ENCODE results near the gene ACACA. TPM values are rescaled to one million over a fixed set of nuclear protein-coding genes. Genes with fewer than 3 reads are reported as not detected.

The ACACA gene
- total and polyA plus RNA-seq, 12 donors: 18.2 to 112 (median 70.4) TPM

DNA sequence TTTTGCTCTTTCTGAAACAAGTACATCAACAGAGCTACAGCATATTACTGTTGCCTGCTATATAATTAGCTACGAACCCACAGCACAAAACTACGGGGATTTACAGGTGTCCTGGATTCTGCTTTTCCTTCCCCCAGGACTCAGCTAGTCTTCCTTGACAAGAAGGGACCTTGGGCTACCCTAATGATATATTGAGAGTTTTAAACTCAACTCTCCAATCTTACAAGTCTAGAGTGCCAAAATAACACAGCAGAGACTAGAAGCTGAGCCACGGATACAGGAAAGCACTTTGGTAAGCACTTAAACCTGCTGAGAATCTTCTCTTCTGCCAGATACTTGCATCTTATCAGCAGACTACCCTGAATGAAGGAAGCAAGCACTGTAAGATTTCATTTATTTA lies 192.2 kb downstream of the ACACA start:
- no peaks in the 10 kb centered on the region for H3K9me3 ChIP-seq (replicated peaks in 1 of 3)
- H3K27me3 ChIP-seq: no peaks in the 10 kb centered on the region
- H3K36me3 ChIP-seq (replicated peaks in 1 of 2): no peaks in the 10 kb centered on the region
- H3K4me1 ChIP-seq (replicated peaks in 1 of 2): no peaks in the 10 kb centered on the region
- 88 to 95% (median 91%) methylated on average over 3 of the region's 3 CpGs for WGBS, 4 donors
- intact Hi-C loops (cut with DNase I): no loop called here
- no peak for DNase-seq
- H3K4me3 ChIP-seq: no peak overlapping the region
- no peak for TF ChIP-seq POLR2A (IDR thresholded peaks at IDR 0.05)
- TF ChIP-seq, protein P1, sequence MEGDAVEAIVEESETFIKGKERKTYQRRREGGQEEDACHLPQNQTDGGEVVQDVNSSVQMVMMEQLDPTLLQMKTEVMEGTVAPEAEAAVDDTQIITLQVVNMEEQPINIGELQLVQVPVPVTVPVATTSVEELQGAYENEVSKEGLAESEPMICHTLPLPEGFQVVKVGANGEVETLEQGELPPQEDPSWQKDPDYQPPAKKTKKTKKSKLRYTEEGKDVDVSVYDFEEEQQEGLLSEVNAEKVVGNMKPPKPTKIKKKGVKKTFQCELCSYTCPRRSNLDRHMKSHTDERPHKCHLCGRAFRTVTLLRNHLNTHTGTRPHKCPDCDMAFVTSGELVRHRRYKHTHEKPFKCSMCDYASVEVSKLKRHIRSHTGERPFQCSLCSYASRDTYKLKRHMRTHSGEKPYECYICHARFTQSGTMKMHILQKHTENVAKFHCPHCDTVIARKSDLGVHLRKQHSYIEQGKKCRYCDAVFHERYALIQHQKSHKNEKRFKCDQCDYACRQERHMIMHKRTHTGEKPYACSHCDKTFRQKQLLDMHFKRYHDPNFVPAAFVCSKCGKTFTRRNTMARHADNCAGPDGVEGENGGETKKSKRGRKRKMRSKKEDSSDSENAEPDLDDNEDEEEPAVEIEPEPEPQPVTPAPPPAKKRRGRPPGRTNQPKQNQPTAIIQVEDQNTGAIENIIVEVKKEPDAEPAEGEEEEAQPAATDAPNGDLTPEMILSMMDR (IDR thresholded peaks at IDR 0.05): no peak
- H3K27ac ChIP-seq: no peak overlapping the region

GRCh38 chr17:37213927-37214326 lies 192.7 kb downstream of the ACACA start:
- intact Hi-C loops (cut with DNase I): no loop called here
- no peak for DNase-seq
- no peak overlapping the region for H3K27ac ChIP-seq
- 89 to 94% (median 92%) methylated on average over 2 of the region's 2 CpGs for WGBS, 4 donors
- no peaks in the 10 kb centered on the region for H3K9me3 ChIP-seq (replicated peaks in 1 of 3)
- H3K36me3 ChIP-seq (replicated peaks in 1 of 2): no peaks in the 10 kb centered on the region
- no peaks in the 10 kb centered on the region for H3K4me1 ChIP-seq (replicated peaks in 1 of 2)
- no peak for TF ChIP-seq POLR2A (IDR thresholded peaks at IDR 0.05)
- TF ChIP-seq, protein P1 (IDR thresholded peaks at IDR 0.05): no peak
- H3K27me3 ChIP-seq: no peaks in the 10 kb centered on the region
- no peak overlapping the region for H3K4me3 ChIP-seq

GRCh38 chr17:37212179-37212578 lies 194.5 kb downstream of the ACACA start:
- intact Hi-C loops (cut with DNase I): no loop called here
- Histone ChIP-seq H3K4me3 (no peak overlapping the region), H3K4me1 (replicated peaks in 1 of 2) (no peaks in the 10 kb centered on the region), H3K27ac (no peak overlapping the region), H3K9me3 (replicated peaks in 1 of 3) (no peaks in the 10 kb centered on the region), H3K36me3 (replicated peaks in 1 of 2) (no peaks in the 10 kb centered on the region), H3K27me3 (no peaks in the 10 kb centered on the region)
- WGBS, 4 donors: 87 to 92% (median 88%) methylated on average over 2 of the region's 2 CpGs
- no peak for DNase-seq
- TF ChIP-seq, protein P1 (IDR thresholded peaks at IDR 0.05): no peak
- TF ChIP-seq POLR2A (IDR thresholded peaks at IDR 0.05): no peak

GRCh38 chr17:37211136-37211535 lies 195.5 kb downstream of the ACACA start:
- Histone ChIP-seq H3K27me3 (no peaks in the 10 kb centered on the region), H3K36me3 (replicated peaks in 1 of 2) (no peaks in the 10 kb centered on the region), H3K27ac (no peak overlapping the region), H3K9me3 (replicated peaks in 1 of 3) (no peaks in the 10 kb centered on the region), H3K4me1 (replicated peaks in 1 of 2) (no peaks in the 10 kb centered on the region), H3K4me3 (no peak overlapping the region)
- no peak for DNase-seq
- intact Hi-C loops (cut with DNase I): no loop called here
- TF ChIP-seq, protein P1 (IDR thresholded peaks at IDR 0.05): no peak
- no peak for TF ChIP-seq POLR2A (IDR thresholded peaks at IDR 0.05)
- WGBS, 4 donors: 59 to 67% (median 65%) methylated on average over 2 of the region's 2 CpGs

Data from adrenal gland (tissue), 12 donors.